ENCODE data around the gene PRDX1.
A peak's percentile ranks its signal among the peaks of the same experiment; 100 is the strongest.
"Not testable (repeated sequence)": the region's sequence is repeated elsewhere in the genome, so short reads cannot be mapped to it uniquely, and the experiment has no call there.

The PRDX1 gene

GRCh38 chr1:45498279-45498678 lies 23.4 kb downstream of the PRDX1 start:
- H3K36me3 ChIP-seq (ENCODE audit: insufficient read depth, low read length): no peaks in the 10 kb centered on the region
- H3K4me1 ChIP-seq (ENCODE audit: insufficient read depth, low read length): peaks cover 9% of the 10 kb centered on the region
- H3K27me3 ChIP-seq (ENCODE audit: control insufficient read depth in 1 of 2, insufficient read depth in 2 of 2, low read length in 2 of 2): no peaks in the 10 kb centered on the region

DNA sequence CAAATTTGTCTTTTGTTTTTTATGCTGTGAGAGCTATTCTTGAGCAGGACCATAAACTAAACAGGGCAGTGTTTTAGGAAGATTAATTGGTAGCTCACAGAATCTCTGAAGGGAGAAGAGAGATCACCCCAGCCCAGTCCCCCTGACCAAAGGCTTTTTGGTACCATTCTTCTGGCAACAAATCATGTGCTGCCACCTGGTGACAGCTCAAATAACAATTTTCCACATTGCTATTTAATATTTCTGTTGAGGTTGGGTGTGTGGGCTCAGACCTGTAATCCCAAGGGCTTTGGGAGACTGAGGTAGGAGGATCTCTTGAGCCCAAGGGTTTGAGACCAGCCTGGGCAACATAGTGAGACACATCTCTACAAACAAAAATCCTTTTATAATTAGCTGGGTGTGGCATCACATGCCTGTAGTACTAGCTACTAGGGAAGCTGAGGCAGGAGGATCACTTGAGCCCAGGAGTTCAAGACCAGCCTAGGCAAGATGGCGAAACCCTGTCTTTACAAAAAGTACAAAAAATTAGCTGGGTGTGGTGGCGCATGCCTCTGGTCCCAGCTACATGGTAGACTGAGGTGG lies 28.5 kb downstream of the PRDX1 start:
- H3K27me3 ChIP-seq (ENCODE audit: control insufficient read depth in 1 of 2, insufficient read depth in 2 of 2, low read length in 2 of 2): no peaks in the 10 kb centered on the region
- H3K9ac ChIP-seq (ENCODE audit: low read length): no peak overlapping the region
- no peaks in the 10 kb centered on the region for H3K9me3 ChIP-seq (ENCODE audit: low read length)
- no peaks in the 10 kb centered on the region for H3K36me3 ChIP-seq (ENCODE audit: insufficient read depth, low read length)
- peaks cover 7% of the 10 kb centered on the region for H3K4me1 ChIP-seq (ENCODE audit: insufficient read depth, low read length)
- no peak overlapping the region for H3K4me3 ChIP-seq (ENCODE audit: low read depth in 1 of 2, low read length in 2 of 2)
- no peak overlapping the region for H3K27ac ChIP-seq (ENCODE audit: low read depth, low read length)

More at GRCh38 chr1:45498279-45498678, 23.4 kb downstream of the PRDX1 start:
- no peaks in the 10 kb centered on the region for H3K9me3 ChIP-seq (ENCODE audit: low read length)
- no peak overlapping the region for H3K9ac ChIP-seq (ENCODE audit: low read length)
- no peak overlapping the region for H3K27ac ChIP-seq (ENCODE audit: low read depth, low read length)
- H3K4me3 ChIP-seq (ENCODE audit: low read depth in 1 of 2, low read length in 2 of 2): no peak overlapping the region

DNA sequence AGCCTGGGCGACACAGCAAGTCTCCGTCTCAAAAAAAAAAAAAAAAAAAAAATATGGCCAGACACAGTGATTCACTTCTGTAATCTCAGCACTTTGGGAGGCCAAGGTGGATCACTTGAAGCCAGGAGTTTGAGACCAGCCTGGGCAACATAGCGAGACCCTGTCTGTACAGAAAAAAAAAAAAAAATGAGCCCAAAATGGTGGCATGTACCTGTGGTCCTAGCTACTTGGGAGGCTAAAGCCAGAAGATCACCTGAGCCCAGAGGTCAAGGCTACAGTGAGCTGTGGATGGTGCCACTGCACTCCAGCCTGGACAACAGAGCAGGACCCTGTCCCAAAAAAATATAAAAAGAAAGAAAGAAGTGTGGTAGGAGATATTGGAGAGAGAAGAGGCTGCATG lies 29.0 kb downstream of the PRDX1 start:
- no peak overlapping the region for H3K27ac ChIP-seq (ENCODE audit: low read depth, low read length)
- H3K9me3 ChIP-seq (ENCODE audit: low read length): no peaks in the 10 kb centered on the region
- no peaks in the 10 kb centered on the region for H3K36me3 ChIP-seq (ENCODE audit: insufficient read depth, low read length)
- H3K4me3 ChIP-seq (ENCODE audit: low read depth in 1 of 2, low read length in 2 of 2): no peak overlapping the region
- no peaks in the 10 kb centered on the region for H3K27me3 ChIP-seq (ENCODE audit: control insufficient read depth in 1 of 2, insufficient read depth in 2 of 2, low read length in 2 of 2)
- H3K9ac ChIP-seq (ENCODE audit: low read length): no peak overlapping the region
- peaks cover 7% of the 10 kb centered on the region for H3K4me1 ChIP-seq (ENCODE audit: insufficient read depth, low read length)

DNA sequence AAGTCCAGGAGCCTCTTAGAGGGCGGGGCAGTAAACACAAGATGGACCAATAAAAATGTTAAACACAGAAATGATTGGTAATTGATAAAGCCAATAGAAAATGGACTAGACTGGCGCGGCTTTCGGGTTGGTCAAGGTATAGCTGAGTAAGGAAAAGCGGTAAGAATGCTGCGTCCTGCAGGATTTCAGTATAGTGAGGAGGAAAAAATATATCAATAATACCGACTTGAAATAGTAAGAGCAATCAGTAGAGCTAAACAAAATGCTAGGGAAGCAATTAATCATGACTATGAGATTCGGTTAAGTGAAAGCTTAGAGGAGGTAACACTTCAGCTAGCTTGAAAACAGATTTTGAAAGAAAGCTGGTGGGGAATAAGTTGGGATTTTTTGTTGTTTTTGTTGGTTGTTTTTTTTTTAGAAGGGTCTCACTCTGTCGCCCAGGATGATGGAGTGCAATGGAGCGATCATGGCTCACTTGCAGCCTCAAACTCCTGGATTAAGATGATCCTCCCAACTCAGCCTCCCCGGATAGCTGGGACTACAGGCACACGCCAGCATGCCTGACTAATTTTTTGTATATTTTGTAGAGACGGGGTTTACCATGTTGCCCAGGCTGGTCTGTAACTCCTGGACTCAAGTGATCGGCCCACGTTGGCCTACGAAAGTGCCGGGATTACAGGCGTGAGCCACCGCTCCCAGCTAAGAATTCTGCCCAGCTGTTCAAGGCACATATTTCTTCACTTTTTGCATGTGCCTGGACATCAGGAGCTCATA lies 30.0 kb downstream of the PRDX1 start:
- no peaks in the 10 kb centered on the region for H3K36me3 ChIP-seq (ENCODE audit: insufficient read depth, low read length)
- peak overlapping the region; percentile 85 to 86 for H3K4me3 ChIP-seq (ENCODE audit: low read depth in 1 of 2, low read length in 2 of 2)
- no peaks in the 10 kb centered on the region for H3K27me3 ChIP-seq (ENCODE audit: control insufficient read depth in 1 of 2, insufficient read depth in 2 of 2, low read length in 2 of 2)
- H3K27ac ChIP-seq (ENCODE audit: low read depth, low read length): peak overlapping the region; percentile 72
- no peaks in the 10 kb centered on the region for H3K9me3 ChIP-seq (ENCODE audit: low read length)
- H3K9ac ChIP-seq (ENCODE audit: low read length): no peak overlapping the region
- peaks cover 7% of the 10 kb centered on the region for H3K4me1 ChIP-seq (ENCODE audit: insufficient read depth, low read length)

DNA sequence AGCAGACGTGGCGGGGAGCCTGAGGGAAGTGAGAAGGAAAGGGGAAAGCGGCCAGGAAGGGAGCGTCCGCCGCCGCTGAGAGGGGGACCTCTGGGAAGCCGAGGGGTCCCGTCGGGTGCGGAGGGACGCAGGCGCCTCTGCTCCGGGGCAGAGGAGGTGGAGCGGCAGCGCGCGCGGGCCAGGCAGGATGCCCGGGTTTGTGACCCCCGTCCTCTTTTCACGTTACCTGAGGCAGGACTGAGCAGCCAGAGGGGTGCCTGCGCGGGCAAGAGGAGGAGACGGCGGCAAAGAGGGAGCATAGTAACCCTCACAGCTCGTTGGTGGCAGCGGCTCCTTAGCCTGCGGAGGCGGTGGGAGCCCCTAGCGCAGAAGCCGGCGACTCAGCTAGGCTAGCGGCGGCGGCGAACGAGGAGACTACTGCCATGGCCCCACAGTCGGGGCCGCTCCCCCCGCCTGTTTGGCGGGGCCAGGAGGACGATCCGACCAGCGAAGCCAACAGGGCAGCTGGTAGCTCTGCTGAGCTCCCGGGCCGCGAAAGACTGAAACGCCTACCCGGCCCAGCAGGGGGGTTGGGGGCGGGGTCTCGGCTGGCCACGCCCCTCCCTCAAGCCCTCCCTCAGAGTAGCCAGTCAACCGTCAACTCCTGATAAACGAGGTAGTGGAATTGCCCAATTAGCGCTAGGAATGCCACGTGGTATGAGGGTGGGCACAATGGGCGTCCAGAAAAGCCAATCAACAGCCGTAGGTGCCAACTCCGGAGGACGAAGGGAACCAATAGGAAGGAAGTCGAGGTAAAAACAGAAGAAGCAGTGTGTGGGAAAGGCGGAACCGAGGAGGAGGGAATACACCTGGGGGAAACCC lies 30.8 kb downstream of the PRDX1 start, which contains the start of gene TESK2:
Gene TESK2 (minus strand): TSS at position 538 of the 861 bp plus-strand sequence. CDS start 33,378 bp downstream, outside the sequence.
- H3K36me3 ChIP-seq (ENCODE audit: insufficient read depth, low read length): no peaks in the 10 kb centered on the region

DNA sequence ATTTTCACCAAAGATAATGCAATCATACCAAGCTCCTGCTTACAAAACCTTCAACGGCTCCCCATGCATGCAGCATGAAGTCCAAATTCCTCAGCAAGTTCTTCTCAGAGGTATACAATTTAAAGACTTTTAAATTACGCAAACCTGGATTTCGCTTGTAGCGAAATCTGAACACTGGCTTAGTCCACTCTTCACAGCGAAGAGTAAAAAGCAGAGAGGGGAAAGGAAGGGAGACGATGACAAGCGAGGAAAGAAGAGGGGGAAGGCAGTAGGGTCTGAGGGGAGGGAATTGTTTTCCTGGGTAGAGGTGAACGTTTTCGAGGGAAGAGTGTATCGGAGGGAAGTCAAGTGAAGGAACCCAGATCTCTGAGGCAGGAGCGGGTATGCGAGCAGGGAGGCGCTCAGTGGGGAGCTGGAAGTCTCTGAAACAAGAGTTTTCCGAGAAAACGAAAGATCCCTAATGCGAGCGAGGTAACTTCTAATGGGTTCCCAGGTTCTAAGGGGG lies 31.5 kb downstream of the PRDX1 start:
- Histone ChIP-seq H3K9ac (ENCODE audit: low read length) (peak overlapping the region; percentile 65), H3K36me3 (ENCODE audit: insufficient read depth, low read length) (no peaks in the 10 kb centered on the region), H3K27me3 (ENCODE audit: control insufficient read depth in 1 of 2, insufficient read depth in 2 of 2, low read length in 2 of 2) (no peaks in the 10 kb centered on the region), H3K9me3 (ENCODE audit: low read length) (no peaks in the 10 kb centered on the region), H3K4me1 (ENCODE audit: insufficient read depth, low read length) (peaks cover 7% of the 10 kb centered on the region), H3K4me3 (ENCODE audit: low read depth in 1 of 2, low read length in 2 of 2) (peak overlapping the region; percentile 85 to 86), H3K27ac (ENCODE audit: low read depth, low read length) (peak overlapping the region; percentile 72)

More for the DNA sequence above, 30.8 kb downstream of the PRDX1 start, which contains the start of gene TESK2:
- Histone ChIP-seq H3K9ac (ENCODE audit: low read length) (peak within 1 kb of the TSS; percentile 65), H3K4me3 (ENCODE audit: low read depth in 1 of 2, low read length in 2 of 2) (peak within 1 kb of the TSS; percentile 85 to 86), H3K27me3 (ENCODE audit: control insufficient read depth in 1 of 2, insufficient read depth in 2 of 2, low read length in 2 of 2) (no peaks in the 10 kb centered on the region), H3K4me1 (ENCODE audit: insufficient read depth, low read length) (peaks cover 7% of the 10 kb centered on the region), H3K27ac (ENCODE audit: low read depth, low read length) (peak within 1 kb of the TSS; percentile 72), H3K9me3 (ENCODE audit: low read length) (no peaks in the 10 kb centered on the region)

GRCh38 chr1:45489379-45489778 lies 32.3 kb downstream of the PRDX1 start:
- H3K4me3 ChIP-seq (ENCODE audit: low read depth in 1 of 2, low read length in 2 of 2); H3K4me1 ChIP-seq (ENCODE audit: insufficient read depth, low read length); H3K27ac ChIP-seq (ENCODE audit: low read depth, low read length); H3K27me3 ChIP-seq (ENCODE audit: control insufficient read depth in 1 of 2, insufficient read depth in 2 of 2, low read length in 2 of 2); H3K36me3 ChIP-seq (ENCODE audit: insufficient read depth, low read length); H3K9me3 ChIP-seq (ENCODE audit: low read length); H3K9ac ChIP-seq (ENCODE audit: low read length): not testable (repeated sequence)

DNA sequence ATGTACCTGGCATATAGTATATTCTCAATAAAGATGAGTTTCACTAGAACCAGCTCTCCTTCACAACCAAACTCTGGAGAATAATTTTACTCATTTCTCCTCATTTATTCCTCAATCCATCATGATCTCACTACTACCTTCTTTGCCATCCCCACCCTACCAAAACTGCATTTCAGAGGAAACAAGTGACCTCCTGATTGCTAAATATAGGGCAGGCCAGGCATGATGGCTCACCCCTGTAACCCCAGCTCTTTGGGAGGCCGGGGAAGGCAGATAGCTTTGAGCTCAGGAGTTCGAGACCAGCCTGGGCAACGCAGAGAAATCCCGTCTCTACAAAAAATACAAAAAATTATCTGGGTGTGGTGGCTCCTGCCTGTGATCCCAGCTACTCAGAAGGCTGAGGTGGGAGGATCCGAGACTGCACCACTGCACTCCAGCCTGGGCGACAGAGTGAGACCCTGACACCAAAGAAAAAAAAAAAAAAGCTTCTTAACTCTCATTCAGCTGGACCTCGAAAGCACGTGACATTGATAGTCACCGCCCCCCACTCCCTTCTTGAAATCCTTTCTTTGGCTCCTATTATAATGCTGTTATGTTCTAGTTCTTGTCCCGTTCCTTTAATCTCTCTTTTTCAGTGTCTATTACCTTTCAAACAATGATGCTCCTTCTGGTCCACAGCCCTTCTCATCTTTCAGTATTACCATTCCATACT lies 32.9 kb downstream of the PRDX1 start:
- Histone ChIP-seq H3K4me3 (ENCODE audit: low read depth in 1 of 2, low read length in 2 of 2) (no peak overlapping the region), H3K27ac (ENCODE audit: low read depth, low read length) (no peak overlapping the region), H3K36me3 (ENCODE audit: insufficient read depth, low read length) (no peaks in the 10 kb centered on the region), H3K4me1 (ENCODE audit: insufficient read depth, low read length) (peaks cover 7% of the 10 kb centered on the region), H3K9ac (ENCODE audit: low read length) (no peak overlapping the region), H3K9me3 (ENCODE audit: low read length) (no peaks in the 10 kb centered on the region), H3K27me3 (ENCODE audit: control insufficient read depth in 1 of 2, insufficient read depth in 2 of 2, low read length in 2 of 2) (no peaks in the 10 kb centered on the region)

- Histone ChIP-seq H3K9ac (ENCODE audit: low read length) (no peak overlapping the region), H3K4me3 (ENCODE audit: low read depth in 1 of 2, low read length in 2 of 2) (no peak overlapping the region), H3K9me3 (ENCODE audit: low read length) (no peaks in the 10 kb centered on the region), H3K36me3 (ENCODE audit: insufficient read depth, low read length) (no peaks in the 10 kb centered on the region), H3K4me1 (ENCODE audit: insufficient read depth, low read length) (no peaks in the 10 kb centered on the region), H3K27me3 (ENCODE audit: control insufficient read depth in 1 of 2, insufficient read depth in 2 of 2, low read length in 2 of 2) (no peaks in the 10 kb centered on the region), H3K27ac (ENCODE audit: low read depth, low read length) (no peak overlapping the region)
Observed at GRCh38 chr1:45485949-45486348, 35.7 kb downstream of the PRDX1 start.

- H3K9ac ChIP-seq (ENCODE audit: low read length): no peak overlapping the region
- H3K27ac ChIP-seq (ENCODE audit: low read depth, low read length): no peak overlapping the region
- no peaks in the 10 kb centered on the region for H3K36me3 ChIP-seq (ENCODE audit: insufficient read depth, low read length)
- H3K4me3 ChIP-seq (ENCODE audit: low read depth in 1 of 2, low read length in 2 of 2): no peak overlapping the region
- no peaks in the 10 kb centered on the region for H3K27me3 ChIP-seq (ENCODE audit: control insufficient read depth in 1 of 2, insufficient read depth in 2 of 2, low read length in 2 of 2)
- no peaks in the 10 kb centered on the region for H3K4me1 ChIP-seq (ENCODE audit: insufficient read depth, low read length)
- no peaks in the 10 kb centered on the region for H3K9me3 ChIP-seq (ENCODE audit: low read length)
Observed at GRCh38 chr1:45479039-45479748, 42.5 kb downstream of the PRDX1 start.

Measured in muscle layer of colon (tissue), 2 donors.